ENCODE measurements around the gene ATXN1.

DNA sequence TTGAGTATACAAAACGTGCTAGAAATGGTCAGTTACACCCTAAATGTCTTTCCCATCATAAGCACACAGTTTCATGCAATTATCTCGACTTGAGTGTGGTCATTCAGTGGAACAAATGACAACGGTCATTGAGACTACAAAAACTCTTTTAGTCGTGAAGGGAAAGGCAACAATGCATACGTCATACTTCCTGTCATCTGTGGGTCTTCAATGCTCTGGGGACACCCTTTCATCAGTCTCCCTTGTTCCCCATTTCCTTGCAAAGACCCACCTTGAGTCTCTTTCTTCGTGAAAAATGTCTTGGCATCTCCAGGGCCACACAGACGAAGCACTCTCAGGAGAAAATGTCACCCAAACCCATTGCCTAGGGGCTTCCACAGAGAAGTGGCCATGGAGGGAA, 284.4 kb downstream of the ATXN1 start:
- TF ChIP-seq, protein P1, sequence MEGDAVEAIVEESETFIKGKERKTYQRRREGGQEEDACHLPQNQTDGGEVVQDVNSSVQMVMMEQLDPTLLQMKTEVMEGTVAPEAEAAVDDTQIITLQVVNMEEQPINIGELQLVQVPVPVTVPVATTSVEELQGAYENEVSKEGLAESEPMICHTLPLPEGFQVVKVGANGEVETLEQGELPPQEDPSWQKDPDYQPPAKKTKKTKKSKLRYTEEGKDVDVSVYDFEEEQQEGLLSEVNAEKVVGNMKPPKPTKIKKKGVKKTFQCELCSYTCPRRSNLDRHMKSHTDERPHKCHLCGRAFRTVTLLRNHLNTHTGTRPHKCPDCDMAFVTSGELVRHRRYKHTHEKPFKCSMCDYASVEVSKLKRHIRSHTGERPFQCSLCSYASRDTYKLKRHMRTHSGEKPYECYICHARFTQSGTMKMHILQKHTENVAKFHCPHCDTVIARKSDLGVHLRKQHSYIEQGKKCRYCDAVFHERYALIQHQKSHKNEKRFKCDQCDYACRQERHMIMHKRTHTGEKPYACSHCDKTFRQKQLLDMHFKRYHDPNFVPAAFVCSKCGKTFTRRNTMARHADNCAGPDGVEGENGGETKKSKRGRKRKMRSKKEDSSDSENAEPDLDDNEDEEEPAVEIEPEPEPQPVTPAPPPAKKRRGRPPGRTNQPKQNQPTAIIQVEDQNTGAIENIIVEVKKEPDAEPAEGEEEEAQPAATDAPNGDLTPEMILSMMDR (IDR thresholded peaks at IDR 0.05) = no peak
- no peak for TF ChIP-seq SP1 (CRISPR knock-in tag; conservative IDR thresholded peaks at IDR 0.05)
- no peak for TF ChIP-seq ATF1 (CRISPR knock-in tag; IDR thresholded peaks at IDR 0.05)
- TF ChIP-seq, protein P2, sequence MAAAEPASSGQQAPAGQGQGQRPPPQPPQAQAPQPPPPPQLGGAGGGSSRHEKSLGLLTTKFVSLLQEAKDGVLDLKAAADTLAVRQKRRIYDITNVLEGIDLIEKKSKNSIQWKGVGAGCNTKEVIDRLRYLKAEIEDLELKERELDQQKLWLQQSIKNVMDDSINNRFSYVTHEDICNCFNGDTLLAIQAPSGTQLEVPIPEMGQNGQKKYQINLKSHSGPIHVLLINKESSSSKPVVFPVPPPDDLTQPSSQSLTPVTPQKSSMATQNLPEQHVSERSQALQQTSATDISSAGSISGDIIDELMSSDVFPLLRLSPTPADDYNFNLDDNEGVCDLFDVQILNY (CRISPR knock-in tag; IDR thresholded peaks at IDR 0.05) = no peak
- TF ChIP-seq GABPB1 (CRISPR knock-in tag; IDR thresholded peaks at IDR 0.05) = no peak
- no peak for TF ChIP-seq NR3C1 (CRISPR knock-in tag; conservative IDR thresholded peaks at IDR 0.05; ENCODE audit: low read depth)
- TF ChIP-seq TCF7 (CRISPR knock-in tag; IDR thresholded peaks at IDR 0.05; ENCODE audit: low read depth) = no peak
- TF ChIP-seq, protein P3, sequence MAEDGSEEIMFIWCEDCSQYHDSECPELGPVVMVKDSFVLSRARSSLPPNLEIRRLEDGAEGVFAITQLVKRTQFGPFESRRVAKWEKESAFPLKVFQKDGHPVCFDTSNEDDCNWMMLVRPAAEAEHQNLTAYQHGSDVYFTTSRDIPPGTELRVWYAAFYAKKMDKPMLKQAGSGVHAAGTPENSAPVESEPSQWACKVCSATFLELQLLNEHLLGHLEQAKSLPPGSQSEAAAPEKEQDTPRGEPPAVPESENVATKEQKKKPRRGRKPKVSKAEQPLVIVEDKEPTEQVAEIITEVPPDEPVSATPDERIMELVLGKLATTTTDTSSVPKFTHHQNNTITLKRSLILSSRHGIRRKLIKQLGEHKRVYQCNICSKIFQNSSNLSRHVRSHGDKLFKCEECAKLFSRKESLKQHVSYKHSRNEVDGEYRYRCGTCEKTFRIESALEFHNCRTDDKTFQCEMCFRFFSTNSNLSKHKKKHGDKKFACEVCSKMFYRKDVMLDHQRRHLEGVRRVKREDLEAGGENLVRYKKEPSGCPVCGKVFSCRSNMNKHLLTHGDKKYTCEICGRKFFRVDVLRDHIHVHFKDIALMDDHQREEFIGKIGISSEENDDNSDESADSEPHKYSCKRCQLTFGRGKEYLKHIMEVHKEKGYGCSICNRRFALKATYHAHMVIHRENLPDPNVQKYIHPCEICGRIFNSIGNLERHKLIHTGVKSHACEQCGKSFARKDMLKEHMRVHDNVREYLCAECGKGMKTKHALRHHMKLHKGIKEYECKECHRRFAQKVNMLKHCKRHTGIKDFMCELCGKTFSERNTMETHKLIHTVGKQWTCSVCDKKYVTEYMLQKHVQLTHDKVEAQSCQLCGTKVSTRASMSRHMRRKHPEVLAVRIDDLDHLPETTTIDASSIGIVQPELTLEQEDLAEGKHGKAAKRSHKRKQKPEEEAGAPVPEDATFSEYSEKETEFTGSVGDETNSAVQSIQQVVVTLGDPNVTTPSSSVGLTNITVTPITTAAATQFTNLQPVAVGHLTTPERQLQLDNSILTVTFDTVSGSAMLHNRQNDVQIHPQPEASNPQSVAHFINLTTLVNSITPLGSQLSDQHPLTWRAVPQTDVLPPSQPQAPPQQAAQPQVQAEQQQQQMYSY (CRISPR knock-in tag; IDR thresholded peaks at IDR 0.05) = no peak
- TF ChIP-seq, protein P4, sequence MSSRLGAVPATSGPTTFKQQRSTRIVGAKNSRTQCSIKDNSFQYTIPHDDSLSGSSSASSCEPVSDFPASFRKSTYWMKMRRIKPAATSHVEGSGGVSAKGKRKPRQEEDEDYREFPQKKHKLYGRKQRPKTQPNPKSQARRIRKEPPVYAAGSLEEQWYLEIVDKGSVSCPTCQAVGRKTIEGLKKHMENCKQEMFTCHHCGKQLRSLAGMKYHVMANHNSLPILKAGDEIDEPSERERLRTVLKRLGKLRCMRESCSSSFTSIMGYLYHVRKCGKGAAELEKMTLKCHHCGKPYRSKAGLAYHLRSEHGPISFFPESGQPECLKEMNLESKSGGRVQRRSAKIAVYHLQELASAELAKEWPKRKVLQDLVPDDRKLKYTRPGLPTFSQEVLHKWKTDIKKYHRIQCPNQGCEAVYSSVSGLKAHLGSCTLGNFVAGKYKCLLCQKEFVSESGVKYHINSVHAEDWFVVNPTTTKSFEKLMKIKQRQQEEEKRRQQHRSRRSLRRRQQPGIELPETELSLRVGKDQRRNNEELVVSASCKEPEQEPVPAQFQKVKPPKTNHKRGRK (CRISPR knock-in tag; IDR thresholded peaks at IDR 0.05; ENCODE audit: borderline replicate concordance) = no peak
- no peak for TF ChIP-seq ZNF138 (CRISPR knock-in tag; conservative IDR thresholded peaks at IDR 0.05)

Measured in WTC11 (cell line).